HL-60 (cell line): ENCODE data around the gene TNP2.
"Not testable (repeated sequence)": the region's sequence is repeated elsewhere in the genome, so short reads cannot be mapped to it uniquely, and the experiment has no call there.

ENCODE experiments used
- DNase-seq, 2 experiments: peaks; one replicate each; pipeline ENCODE4 v3.0.0-alpha.2; 2010 to 2020; ENCODE audit warnings: low read depth in 1 of 2, low spot score in 1 of 2
- H3K27ac ChIP-seq: fragments of 250-450 bp; sonication (Bioruptor Pico); replicated peaks from 2 replicates; pipeline ENCODE4 v1.5.1; 2020; ENCODE audit warnings: mild to moderate bottlenecking, moderate library complexity
- H3K27me3 ChIP-seq: fragments of 250-450 bp; sonication (Bioruptor Pico); 2 replicates; pipeline ENCODE4 v1.5.1; 2021; ENCODE audit warnings: mild to moderate bottlenecking, moderate library complexity; ENCODE audit not compliant: insufficient read depth, poor library complexity, severe bottlenecking
- H3K4me3 ChIP-seq: replicated peaks from 2 replicates; pipeline ENCODE4 v1.5.1; 2011; ENCODE audit warnings: mild to moderate bottlenecking, control low read depth, low read length; ENCODE audit not compliant: insufficient read depth
- GABPA ChIP-seq: IDR thresholded peaks from 2 replicates; pipeline ENCODE4 v1.6.1; 2012; ENCODE audit warnings: low read depth
- POLR2AphosphoS5 ChIP-seq: IDR thresholded peaks from 2 replicates; pipeline ENCODE4 v1.6.1; 2012; ENCODE audit warnings: low read depth
- SPI1 ChIP-seq: IDR thresholded peaks from 2 replicates; pipeline ENCODE4 v1.6.1; 2012; ENCODE audit warnings: low read depth, mild to moderate bottlenecking, borderline replicate concordance
- TF ChIP-seq, protein P1 (sequence below): IDR thresholded peaks from one replicate; pipeline ENCODE4 v1.5.1; 2011; ENCODE audit warnings: low read length, control low read depth, inconsistent platforms; ENCODE audit not compliant: insufficient read depth
- TF ChIP-seq, protein P2 (sequence below): IDR thresholded peaks from 2 replicates; pipeline ENCODE4 v1.6.1; 2012; ENCODE audit warnings: low read depth; ENCODE audit not compliant: insufficient replicate concordance

The TNP2 gene

DNA sequence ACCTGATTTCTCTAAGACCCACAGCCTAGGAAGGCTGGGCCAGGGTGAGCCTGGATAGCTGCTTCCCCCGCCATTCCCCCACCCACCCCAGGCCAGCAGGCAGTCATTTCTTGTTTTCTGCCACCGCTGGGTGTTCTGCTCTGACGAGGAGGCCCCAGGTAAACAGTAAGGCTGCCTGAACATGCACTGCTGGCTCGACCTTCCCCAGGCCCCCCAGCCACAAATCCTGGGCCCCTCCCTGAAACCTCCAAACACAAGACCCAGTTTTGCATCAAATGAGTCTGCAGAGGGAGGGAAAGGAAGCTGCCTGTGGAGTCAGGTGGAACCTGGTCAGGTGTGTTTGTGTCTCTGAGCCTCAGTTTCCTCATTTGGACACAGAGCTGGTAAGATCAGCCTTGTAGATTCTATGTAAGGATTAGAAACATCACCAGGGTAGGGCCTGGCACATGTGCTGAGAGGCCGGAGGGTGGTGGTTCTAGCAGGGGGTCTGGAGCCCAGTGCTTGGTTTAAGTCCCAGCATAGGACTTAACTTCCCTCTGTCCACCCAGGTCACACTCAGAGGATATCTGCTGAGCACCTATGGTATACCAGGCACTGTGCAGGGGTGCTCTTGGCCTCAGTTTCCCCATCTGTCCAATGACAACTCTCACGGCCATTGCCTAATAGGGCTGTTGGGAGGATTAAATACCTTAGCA, 30.9 kb upstream of the TNP2 start:
- H3K27me3 ChIP-seq: no peaks in the 10 kb centered on the region
- no peak overlapping the region for H3K4me3 ChIP-seq
- TF ChIP-seq POLR2AphosphoS5 (no peak), GABPA (no peak), SPI1 (no peak)
- TF ChIP-seq, protein P1, sequence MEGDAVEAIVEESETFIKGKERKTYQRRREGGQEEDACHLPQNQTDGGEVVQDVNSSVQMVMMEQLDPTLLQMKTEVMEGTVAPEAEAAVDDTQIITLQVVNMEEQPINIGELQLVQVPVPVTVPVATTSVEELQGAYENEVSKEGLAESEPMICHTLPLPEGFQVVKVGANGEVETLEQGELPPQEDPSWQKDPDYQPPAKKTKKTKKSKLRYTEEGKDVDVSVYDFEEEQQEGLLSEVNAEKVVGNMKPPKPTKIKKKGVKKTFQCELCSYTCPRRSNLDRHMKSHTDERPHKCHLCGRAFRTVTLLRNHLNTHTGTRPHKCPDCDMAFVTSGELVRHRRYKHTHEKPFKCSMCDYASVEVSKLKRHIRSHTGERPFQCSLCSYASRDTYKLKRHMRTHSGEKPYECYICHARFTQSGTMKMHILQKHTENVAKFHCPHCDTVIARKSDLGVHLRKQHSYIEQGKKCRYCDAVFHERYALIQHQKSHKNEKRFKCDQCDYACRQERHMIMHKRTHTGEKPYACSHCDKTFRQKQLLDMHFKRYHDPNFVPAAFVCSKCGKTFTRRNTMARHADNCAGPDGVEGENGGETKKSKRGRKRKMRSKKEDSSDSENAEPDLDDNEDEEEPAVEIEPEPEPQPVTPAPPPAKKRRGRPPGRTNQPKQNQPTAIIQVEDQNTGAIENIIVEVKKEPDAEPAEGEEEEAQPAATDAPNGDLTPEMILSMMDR: no peak
- TF ChIP-seq, protein P2, sequence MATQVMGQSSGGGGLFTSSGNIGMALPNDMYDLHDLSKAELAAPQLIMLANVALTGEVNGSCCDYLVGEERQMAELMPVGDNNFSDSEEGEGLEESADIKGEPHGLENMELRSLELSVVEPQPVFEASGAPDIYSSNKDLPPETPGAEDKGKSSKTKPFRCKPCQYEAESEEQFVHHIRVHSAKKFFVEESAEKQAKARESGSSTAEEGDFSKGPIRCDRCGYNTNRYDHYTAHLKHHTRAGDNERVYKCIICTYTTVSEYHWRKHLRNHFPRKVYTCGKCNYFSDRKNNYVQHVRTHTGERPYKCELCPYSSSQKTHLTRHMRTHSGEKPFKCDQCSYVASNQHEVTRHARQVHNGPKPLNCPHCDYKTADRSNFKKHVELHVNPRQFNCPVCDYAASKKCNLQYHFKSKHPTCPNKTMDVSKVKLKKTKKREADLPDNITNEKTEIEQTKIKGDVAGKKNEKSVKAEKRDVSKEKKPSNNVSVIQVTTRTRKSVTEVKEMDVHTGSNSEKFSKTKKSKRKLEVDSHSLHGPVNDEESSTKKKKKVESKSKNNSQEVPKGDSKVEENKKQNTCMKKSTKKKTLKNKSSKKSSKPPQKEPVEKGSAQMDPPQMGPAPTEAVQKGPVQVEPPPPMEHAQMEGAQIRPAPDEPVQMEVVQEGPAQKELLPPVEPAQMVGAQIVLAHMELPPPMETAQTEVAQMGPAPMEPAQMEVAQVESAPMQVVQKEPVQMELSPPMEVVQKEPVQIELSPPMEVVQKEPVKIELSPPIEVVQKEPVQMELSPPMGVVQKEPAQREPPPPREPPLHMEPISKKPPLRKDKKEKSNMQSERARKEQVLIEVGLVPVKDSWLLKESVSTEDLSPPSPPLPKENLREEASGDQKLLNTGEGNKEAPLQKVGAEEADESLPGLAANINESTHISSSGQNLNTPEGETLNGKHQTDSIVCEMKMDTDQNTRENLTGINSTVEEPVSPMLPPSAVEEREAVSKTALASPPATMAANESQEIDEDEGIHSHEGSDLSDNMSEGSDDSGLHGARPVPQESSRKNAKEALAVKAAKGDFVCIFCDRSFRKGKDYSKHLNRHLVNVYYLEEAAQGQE: no peak
- DNase-seq: no peak
- H3K27ac ChIP-seq: no peak overlapping the region

DNA sequence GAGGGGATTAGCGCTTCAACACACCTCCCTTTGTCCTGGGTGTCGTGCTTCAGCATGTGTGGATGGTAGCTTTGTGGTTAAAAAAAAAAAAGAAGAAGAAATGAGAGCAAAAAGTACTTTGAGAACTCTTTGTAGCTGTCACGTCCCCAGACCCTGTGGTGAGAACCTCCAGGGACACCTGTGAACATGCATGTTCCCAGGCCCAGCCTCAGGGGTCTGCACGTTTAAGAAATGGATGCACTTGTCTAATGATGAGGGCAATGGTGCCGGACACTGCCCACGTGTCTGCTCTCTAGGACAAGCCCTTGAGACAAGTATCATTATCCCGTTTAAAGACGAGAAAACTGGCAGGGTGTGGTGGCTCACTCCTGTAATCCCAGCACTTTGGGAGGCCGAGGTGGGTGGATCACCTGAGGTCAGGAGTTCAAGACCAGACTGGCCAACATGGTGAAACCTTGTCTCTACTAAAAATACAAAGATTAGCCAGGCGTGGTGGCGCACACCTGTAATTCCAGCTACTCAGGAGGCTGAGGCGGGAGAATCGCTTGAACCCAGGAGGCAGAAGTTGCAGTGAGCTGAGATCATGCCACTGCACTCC, 29.9 kb upstream of the TNP2 start:
- H3K4me3 ChIP-seq: not testable (repeated sequence)

DNA sequence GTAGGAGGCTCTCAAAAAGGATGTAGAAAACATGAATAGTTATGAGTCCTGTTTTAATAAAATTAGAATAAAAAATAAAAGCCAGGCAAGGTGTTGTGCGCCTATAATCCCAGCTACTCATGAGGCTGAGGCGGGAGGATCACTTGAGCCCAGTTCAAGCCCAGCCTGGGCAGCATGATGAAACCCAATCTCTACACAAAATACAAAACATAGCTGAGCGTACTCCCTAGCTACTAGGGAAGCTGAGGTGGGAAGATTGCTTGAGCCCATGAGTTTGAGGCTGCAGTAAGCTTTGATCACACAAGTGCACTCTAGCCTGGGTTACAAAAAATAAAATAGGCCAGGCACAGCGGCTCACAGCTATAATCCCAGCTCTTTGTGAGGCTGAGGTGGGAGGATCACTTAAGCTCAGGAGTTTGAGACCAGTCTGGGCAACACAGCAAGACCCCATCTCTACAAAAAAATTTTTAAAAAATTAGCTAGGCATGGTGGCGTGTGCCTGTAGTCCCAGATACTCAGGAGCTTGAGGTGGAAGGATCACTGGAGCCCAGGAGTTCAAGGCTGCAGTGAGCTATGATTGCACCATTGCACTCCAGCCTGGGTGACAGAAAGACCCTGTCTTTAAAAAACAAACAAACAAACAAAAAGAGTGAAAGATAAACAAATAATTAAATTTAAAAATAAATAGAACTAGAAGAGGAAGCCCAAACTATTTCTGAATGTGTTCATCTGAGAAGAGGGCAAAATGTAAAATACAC, 29.2 kb upstream of the TNP2 start:
- no peak overlapping the region for H3K4me3 ChIP-seq
- no peaks in the 10 kb centered on the region for H3K27me3 ChIP-seq
- DNase-seq: peak in 1 of 2 experiments; percentile 49
- TF ChIP-seq GABPA (no peak), SPI1 (no peak)
- TF ChIP-seq, protein P2: no peak
- TF ChIP-seq, protein P1: no peak
- peak overlapping the region; percentile 79 for H3K27ac ChIP-seq

More for the DNA sequence above, 29.9 kb upstream of the TNP2 start:
- DNase-seq: peak in 1 of 2 experiments; percentile 43
- H3K27me3 ChIP-seq: not testable (repeated sequence)
- H3K27ac ChIP-seq: peak overlapping the region; percentile 79

DNA sequence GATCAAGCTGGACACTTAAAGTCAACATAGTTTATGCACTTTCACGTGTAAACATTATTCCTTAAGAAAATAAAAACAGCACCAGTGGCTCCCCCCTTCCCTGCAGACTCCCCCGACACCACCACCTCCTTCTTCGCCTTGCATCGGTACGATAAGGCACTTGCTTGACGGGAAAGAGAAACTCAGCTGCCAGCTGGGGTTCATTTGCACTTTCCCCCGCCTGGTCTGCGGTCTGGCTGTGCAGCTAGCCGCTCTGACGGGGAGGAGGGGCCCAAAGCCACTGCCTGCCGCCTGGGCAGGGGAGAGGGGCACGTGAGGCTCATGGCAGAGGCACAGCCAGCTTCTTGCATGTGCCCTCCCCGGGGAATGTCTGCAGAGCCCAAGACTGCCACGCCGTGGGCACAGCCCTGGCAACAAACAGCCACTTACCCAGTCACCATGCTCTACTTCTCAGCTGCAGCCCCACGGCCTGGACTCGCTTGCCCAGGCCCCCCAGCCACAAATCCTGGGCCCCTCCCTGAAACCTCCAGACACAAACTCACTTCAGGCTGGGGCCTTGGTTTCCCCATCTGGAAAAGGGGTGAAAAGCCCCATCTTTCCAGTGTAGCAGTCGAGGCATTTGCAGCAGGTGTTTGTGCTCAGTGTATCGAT, 28.5 kb upstream of the TNP2 start:
- peak overlapping the region; percentile 79 for H3K27ac ChIP-seq
- peak in 1 of 2 experiments; percentile 96 for DNase-seq
- no peaks in the 10 kb centered on the region for H3K27me3 ChIP-seq
- TF ChIP-seq, protein P2: peak; percentile 24
- TF ChIP-seq GABPA (0 out of 2 replicates have a peak, but pooled peaks have one; percentile 10), SPI1 (no peak), POLR2AphosphoS5 (peak; percentile 96)
- TF ChIP-seq, protein P1: no peak
- no peak overlapping the region for H3K4me3 ChIP-seq
